HCT116 (cell line): ENCODE results near the gene ADGRD1. TPM values are rescaled to one million over a fixed set of nuclear protein-coding genes. Genes with fewer than 3 reads are reported as not detected.

Source experiments
- ATAC-seq: fragments of 200-7000 bp; cut with Tn5 transposase; 2 replicates; pipeline ENCODE4 v1.9.1; 2020; ENCODE audit warnings: mild to moderate bottlenecking, moderate library complexity
- BruUV-seq: library from RNA; stranded (reverse); fragments of 400-500 nt; replicated peaks from 2 replicates; lab custom pipeline; 2021; lab: Mats Ljungman, UMichigan
- CTCF ChIA-PET: fragments of 300-600 bp; sonication (Branson Sonifier 250); formaldehyde crosslinking; loops from one replicate; lab custom pipeline; 2021; ENCODE audit warnings: antibody characterized with exemption; lab: Charles Lee
- POLR2A ChIA-PET: fragments of 300-600, 350-600 bp; sonication (Branson Sonifier 250); formaldehyde crosslinking; loops from one replicate; lab custom pipeline; 2021; ENCODE audit warnings: antibody characterized with exemption; lab: Charles Lee
- RAD21 ChIA-PET, 2 experiments: fragments of 300-600 bp; sonication (Branson Sonifier 250); formaldehyde crosslinking; loops; one replicate each; lab custom pipeline; 2023; ENCODE audit warnings: low total read pairs in 2 of 2; ENCODE audit not compliant: uncharacterized antibody in 2 of 2, unreplicated experiment in 2 of 2, low non-redundant PET in 1 of 2; lab: Charles Lee
- DNase-seq: peaks from one replicate; pipeline ENCODE4 v3.0.0-alpha.2; 2010; ENCODE audit warnings: low read depth, low spot score
- H2AFZ ChIP-seq: fragments of 200-600 bp; shearing (Covaris generic), sonication (generic); 2 replicates; pipeline ENCODE4 v1.6.1; 2017; ENCODE audit warnings: low read depth, mixed run types, mixed read lengths, antibody characterized with exemption, low read length; ENCODE audit not compliant: poor library complexity, severe bottlenecking
- H3K27ac ChIP-seq: 2 replicates; pipeline ENCODE4 v1.5.1; 2012; ENCODE audit warnings: low read depth, low read length
- H3K27me3 ChIP-seq: fragments of 200-600 bp; sonication (generic); 2 replicates; pipeline ENCODE4 v1.6.1; 2016; ENCODE audit warnings: mixed run types, low read length, mixed read lengths; ENCODE audit not compliant: insufficient read depth
- H3K36me3 ChIP-seq, 2 experiments: fragments of 200-500 bp in 1 of 2; fragments of 200-600 bp in 1 of 2; sonication (Bioruptor generic) in 1 of 2; sonication (generic) in 1 of 2; 2 replicates each; pipeline versions ENCODE4 v1.5.1 to v1.6.1; 2014 to 2016; ENCODE audit warnings: low read length in 2 of 2, inconsistent platforms in 1 of 2, mixed read lengths in 1 of 2, mixed run types in 1 of 2; ENCODE audit not compliant: insufficient read depth in 2 of 2, control insufficient read depth in 1 of 2
- H3K4me1 ChIP-seq, 2 experiments: fragments of 200-600 bp in 1 of 2; sonication (generic) in 1 of 2; 2 replicates each; pipeline versions ENCODE4 v1.5.1 to v1.6.1; 2012 to 2017; ENCODE audit warnings: low read length in 2 of 2, inconsistent platforms in 1 of 2, mild to moderate bottlenecking in 1 of 2, mixed read lengths in 1 of 2, mixed run types in 1 of 2, moderate library complexity in 1 of 2; ENCODE audit not compliant: insufficient read depth in 2 of 2, control insufficient read depth in 1 of 2
- H3K4me2 ChIP-seq: fragments of 200-600 bp; sonication (generic); 2 replicates; pipeline ENCODE4 v1.6.1; 2017; ENCODE audit warnings: mixed run types, low read length, mixed read lengths
- H3K4me3 ChIP-seq, 2 experiments: fragments of 200-600 bp in 1 of 2; sonication (generic) in 1 of 2; replicated peaks in 1 of 2; 2 replicates each; pipeline ENCODE4 v1.5.1; 2011 to 2016; ENCODE audit warnings: low read length in 2 of 2, control low read depth in 1 of 2, low read depth in 1 of 2, mild to moderate bottlenecking in 1 of 2, mixed read lengths in 1 of 2, mixed run types in 1 of 2
- H3K79me2 ChIP-seq: fragments of 200-600 bp; sonication (generic); 2 replicates; pipeline ENCODE4 v1.6.1; 2017; ENCODE audit warnings: mild to moderate bottlenecking, mixed run types, low read length, moderate library complexity, mixed read lengths; ENCODE audit not compliant: insufficient read depth
- H3K9ac ChIP-seq: fragments of 200-600 bp; sonication (generic); 2 replicates; pipeline ENCODE4 v1.6.1; 2016; ENCODE audit warnings: low read length, mixed read lengths
- H3K9me2 ChIP-seq: fragments of 200-600 bp; sonication (generic), shearing (Covaris generic); 2 replicates; pipeline ENCODE4 v1.6.1; 2017; ENCODE audit warnings: mixed run types, mild to moderate bottlenecking, moderate library complexity; ENCODE audit not compliant: insufficient read depth
- H3K9me3 ChIP-seq, 2 experiments: fragments of 200-500 bp in 1 of 2; fragments of 200-600 bp in 1 of 2; sonication (Bioruptor generic) in 1 of 2; sonication (generic) in 1 of 2; 2 replicates each; pipeline ENCODE4 v1.6.1; 2014 to 2017; ENCODE audit warnings: low read length in 2 of 2, mixed read lengths in 2 of 2, inconsistent platforms in 1 of 2, low read depth in 1 of 2, mild to moderate bottlenecking in 1 of 2, mixed run types in 1 of 2, moderate library complexity in 1 of 2; ENCODE audit not compliant: control insufficient read depth in 1 of 2, insufficient read depth in 1 of 2
- H4K20me1 ChIP-seq: fragments of 200-600 bp; sonication (generic), shearing (Covaris generic); 2 replicates; pipeline ENCODE4 v1.6.1; 2017; ENCODE audit warnings: mixed run types, mild to moderate bottlenecking, moderate library complexity; ENCODE audit not compliant: insufficient read depth
- CBX3 ChIP-seq: IDR thresholded peaks from 2 replicates; pipeline ENCODE4 v1.6.1; 2012; ENCODE audit warnings: low read depth
- CEBPB ChIP-seq: IDR thresholded peaks from 2 replicates; pipeline ENCODE4 v1.6.1; 2012; ENCODE audit warnings: low read depth
- CTCF ChIP-seq, 3 experiments: fragments of 200-600 bp in 1 of 3; sonication (generic) in 1 of 3; IDR thresholded peaks in 2 of 3; conservative IDR thresholded peaks in 1 of 3; 2 replicates each; pipeline ENCODE4 v1.5.1; 2012 to 2017; ENCODE audit warnings: low read depth in 2 of 3, low read length in 2 of 3, antibody characterized with exemption in 1 of 3, borderline replicate concordance in 1 of 3, control low read depth in 1 of 3, mild to moderate bottlenecking in 1 of 3, mixed read lengths in 1 of 3, mixed run types in 1 of 3, moderate library complexity in 1 of 3; ENCODE audit not compliant: insufficient read depth in 1 of 3
- ELF1 ChIP-seq: IDR thresholded peaks from 2 replicates; pipeline ENCODE4 v1.6.1; 2012; ENCODE audit warnings: low read depth, borderline replicate concordance
- EZH2 ChIP-seq: fragments of 200-600 bp; sonication (generic); IDR thresholded peaks from 2 replicates; pipeline ENCODE4 v1.6.1; 2017; ENCODE audit warnings: antibody characterized with exemption, mixed run types
- JUND ChIP-seq: IDR thresholded peaks from 2 replicates; pipeline ENCODE4 v1.6.1; 2012
- RAD21 ChIP-seq: IDR thresholded peaks from 2 replicates; pipeline ENCODE4 v1.6.1; 2012; ENCODE audit warnings: low read depth, mild to moderate bottlenecking
- REST ChIP-seq: IDR thresholded peaks from 2 replicates; pipeline ENCODE4 v1.6.1; 2012; ENCODE audit warnings: low read depth
- SIN3A ChIP-seq: IDR thresholded peaks from 2 replicates; pipeline ENCODE4 v1.6.1; 2012; ENCODE audit warnings: low read depth
- SP1 ChIP-seq: IDR thresholded peaks from 2 replicates; pipeline ENCODE4 v1.6.1; 2012; ENCODE audit warnings: low read depth
- SRF ChIP-seq: IDR thresholded peaks from 2 replicates; pipeline ENCODE4 v1.6.1; 2012; ENCODE audit warnings: low read depth
- YY1 ChIP-seq: IDR thresholded peaks from 2 replicates; pipeline ENCODE4 v1.6.1; 2011; ENCODE audit warnings: low read length, low read depth, moderate library complexity, mild to moderate bottlenecking; ENCODE audit not compliant: insufficient replicate concordance; ENCODE audit errors: extremely low read depth
- ZBTB33 ChIP-seq: IDR thresholded peaks from 2 replicates; pipeline ENCODE4 v1.6.1; 2011; ENCODE audit warnings: mild to moderate bottlenecking, low read length, moderate library complexity; ENCODE audit not compliant: insufficient replicate concordance; ENCODE audit errors: extremely low read depth
- ZFX ChIP-seq: fragments of 450-650 bp; IDR thresholded peaks from 2 replicates; pipeline ENCODE4 v1.6.1; 2017
- ZNF274 ChIP-seq: fragments of 200-500 bp; sonication (Bioruptor generic); IDR thresholded peaks from 2 replicates; pipeline ENCODE4 v1.6.1; 2014; ENCODE audit warnings: mild to moderate bottlenecking, low read depth, low read length, inconsistent platforms
- intact Hi-C: fragments of 100-400 bp; cut with micrococcal nuclease; formaldehyde crosslinking; loops from 2 replicates; pipeline ENCODE4 v1.10.0; 2022
- total RNA-seq: library from RNA; stranded (reverse); gene quantifications from one replicate; pipeline ENCODE4 v1.2.1, GENCODE V29; 2021; ENCODE audit not compliant: unreplicated experiment

ADGRD1 gene
- total RNA-seq, 1 experiment from 2014 or later: 0.44 TPM

GRCh38 chr12:131057211-131057721, 103.6 kb downstream of the ADGRD1 start:
- no peaks in the 10 kb centered on the region for H3K79me2 ChIP-seq
- H3K4me2 ChIP-seq: no peak overlapping the region
- DNase-seq (no peak), ATAC-seq (no peak)
- TF ChIP-seq SRF (no peak), ELF1 (no peak), ZNF274 (no peak), JUND (no peak), ZBTB33 (no peak), CEBPB (no peak), YY1 (no peak), CTCF (IDR thresholded peaks at IDR 0.05 in 2 of 3, conservative IDR thresholded peaks at IDR 0.05 in 1 of 3; ENCODE audit: borderline replicate concordance in 1 of 3, insufficient read depth in 1 of 3, low read depth in 2 of 3, low read length in 2 of 3) (no peak), REST (no peak), RAD21 (no peak), ZFX (no peak), SP1 (no peak), CBX3 (no peak), EZH2 (no peak), SIN3A (no peak)
- no peaks in the 10 kb centered on the region for H3K36me3 ChIP-seq
- no peaks in the 10 kb centered on the region for H3K9me3 ChIP-seq
- intact Hi-C loops: no loop called here
- H3K4me1 ChIP-seq: 0 out of 4 replicates have a peak, but pooled peaks cover 0 to 4% of the 10 kb centered on the region in 2 experiments
- RAD21 ChIA-PET: no interaction called here
- CTCF ChIA-PET: no interaction called here
- H3K4me3 ChIP-seq: no peak overlapping the region
- POLR2A ChIA-PET: no interaction called here
- H3K27me3 ChIP-seq: peaks cover 30% of the 10 kb centered on the region
- H3K9ac ChIP-seq: no peak overlapping the region
- H3K27ac ChIP-seq: no peak overlapping the region
- H4K20me1 ChIP-seq: no peaks in the 10 kb centered on the region
- H2AFZ ChIP-seq: no peak overlapping the region
- no TSS peak for BruUV-seq
- H3K9me2 ChIP-seq: no peaks in the 10 kb centered on the region
